Measurements from ENCODE around the gene CPLX3.
A peak's percentile ranks its signal among the peaks of the same experiment; 100 is the strongest.

CPLX3 gene

GRCh38 chr15:74869372-74869725 lies 42.9 kb downstream of the CPLX3 start:
- Mint-ChIP-seq H3K27me3 (no peaks in the 10 kb centered on the region), H3K27ac (ENCODE audit: low read depth) (peak overlapping the region; percentile 80), H3K4me3 (peak overlapping the region; percentile 100), H3K36me3 (ENCODE audit: insufficient read depth) (peaks cover 35% of the 10 kb centered on the region), H3K4me1 (peaks cover 76% of the 10 kb centered on the region), H3K9me3 (no peaks in the 10 kb centered on the region)
- ATAC-seq (replicated peaks; ENCODE audit: extremely low read depth, poor library complexity, severe bottlenecking) (no peak), DNase-seq (ENCODE audit: low spot score in 2 of 2) (no peak)

DNA sequence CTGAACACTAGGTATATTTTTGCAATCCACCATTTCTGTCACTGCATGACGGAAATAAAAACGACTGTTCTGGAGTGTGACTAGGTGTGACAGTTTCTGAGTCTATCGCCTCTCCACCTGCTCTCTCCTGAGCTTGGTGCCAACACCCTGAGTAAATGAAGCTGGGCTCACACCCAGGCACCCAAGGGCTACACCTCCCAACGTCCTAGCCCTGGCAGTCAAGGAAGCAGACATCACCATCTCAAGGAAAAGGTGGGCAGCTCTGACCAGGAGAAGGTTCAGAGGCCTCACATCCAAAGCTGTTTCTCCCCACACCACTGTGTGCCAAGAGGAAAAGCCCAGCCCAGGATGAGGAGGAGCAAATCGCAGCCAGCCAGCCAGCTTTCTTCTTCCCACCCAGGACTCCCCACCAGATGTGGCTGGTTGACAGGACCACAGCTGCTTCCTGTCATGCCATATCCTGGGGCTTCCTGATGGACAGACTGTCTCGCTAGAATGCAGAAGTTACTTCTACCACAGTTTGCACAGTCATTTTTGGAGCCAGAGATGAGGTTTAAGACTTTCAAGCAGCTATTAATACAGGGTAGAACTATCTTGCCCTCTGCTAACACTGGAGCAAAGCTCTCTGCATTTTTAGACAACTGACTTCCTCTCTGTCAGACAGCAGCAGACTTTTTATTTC lies 43.4 kb downstream of the CPLX3 start:
- DNase-seq (ENCODE audit: low spot score in 2 of 2) (no peak), ATAC-seq (replicated peaks; ENCODE audit: extremely low read depth, poor library complexity, severe bottlenecking) (peak; percentile 39)

GRCh38 chr15:74870436-74871215 lies 44.2 kb downstream of the CPLX3 start:
- no peaks in the 10 kb centered on the region for H3K9me3 Mint-ChIP-seq
- peaks cover 28% of the 10 kb centered on the region for H3K36me3 Mint-ChIP-seq (ENCODE audit: insufficient read depth)
- H3K4me3 Mint-ChIP-seq, result peak overlapping the region; percentile 100
- ATAC-seq (replicated peaks; ENCODE audit: extremely low read depth, poor library complexity, severe bottlenecking) (no peak), DNase-seq (ENCODE audit: low spot score in 2 of 2) (no peak)
- peaks cover 66% of the 10 kb centered on the region for H3K4me1 Mint-ChIP-seq
- no peaks in the 10 kb centered on the region for H3K27me3 Mint-ChIP-seq
- H3K27ac Mint-ChIP-seq (ENCODE audit: low read depth), result peak overlapping the region; percentile 80

More for the DNA sequence above, 43.4 kb downstream of the CPLX3 start:
- Mint-ChIP-seq H3K9me3 (no peaks in the 10 kb centered on the region), H3K4me1 (peaks cover 72% of the 10 kb centered on the region), H3K4me3 (peak overlapping the region; percentile 100), H3K27ac (ENCODE audit: low read depth) (peak overlapping the region; percentile 80), H3K27me3 (no peaks in the 10 kb centered on the region), H3K36me3 (ENCODE audit: insufficient read depth) (peaks cover 31% of the 10 kb centered on the region)

- ATAC-seq (replicated peaks; ENCODE audit: extremely low read depth, poor library complexity, severe bottlenecking) (no peak), DNase-seq (ENCODE audit: low spot score in 2 of 2) (no peak)
- Mint-ChIP-seq H3K9me3 (no peaks in the 10 kb centered on the region), H3K27me3 (no peaks in the 10 kb centered on the region), H3K4me3 (peak overlapping the region; percentile 100), H3K4me1 (peaks cover 51% of the 10 kb centered on the region), H3K27ac (ENCODE audit: low read depth) (peak overlapping the region; percentile 100), H3K36me3 (ENCODE audit: insufficient read depth) (peaks cover 18% of the 10 kb centered on the region)
These were observed 46.2 kb downstream of the CPLX3 start for GRCh38 chr15:74872702-74873035.

DNA sequence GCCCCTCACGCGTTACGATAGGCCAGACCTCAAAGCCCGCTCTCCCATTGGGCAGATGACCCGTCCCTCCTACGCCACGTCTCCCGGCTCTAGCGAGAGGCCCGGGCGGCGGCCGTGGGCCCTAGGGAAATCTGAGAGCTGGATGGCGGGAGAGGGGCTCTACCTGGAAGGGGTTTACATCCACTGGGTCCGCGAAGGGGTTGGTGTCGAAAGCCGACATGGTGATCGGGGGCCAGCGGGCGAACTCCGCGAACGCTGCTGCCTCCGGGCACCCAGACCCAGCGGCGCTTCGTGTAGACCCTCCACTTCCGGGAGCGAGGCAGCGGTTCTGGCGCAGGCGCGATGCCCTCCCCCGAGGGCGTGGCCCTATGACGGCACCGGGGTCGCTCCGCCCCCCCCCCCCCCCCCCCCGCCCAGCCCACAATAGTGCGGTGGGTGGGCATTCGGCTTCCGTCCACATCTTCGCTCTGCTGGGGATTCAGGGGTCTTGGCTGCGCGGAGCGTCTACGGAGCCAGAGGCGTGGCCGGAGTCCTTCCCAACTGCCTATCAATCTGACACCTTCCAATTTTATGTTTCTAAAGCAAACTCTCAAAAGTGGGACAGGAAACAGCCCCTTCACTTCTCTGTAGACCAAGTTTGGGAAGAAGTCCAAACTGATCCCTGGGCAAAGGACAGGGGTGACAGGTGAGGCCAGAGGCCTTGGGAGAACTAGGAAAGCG lies 46.8 kb downstream of the CPLX3 start, which contains the start of gene SCAMP2:
Gene SCAMP2, minus strand, starts transcription at position 330 of the 720 bp plus-strand sequence. Its CDS starts 110 bp downstream, at position 220.
- Mint-ChIP-seq H3K9me3 (no peaks in the 10 kb centered on the region), H3K36me3 (ENCODE audit: insufficient read depth) (peaks cover 14% of the 10 kb centered on the region), H3K27ac (ENCODE audit: low read depth) (peak within 1 kb of the TSS; percentile 100), H3K27me3 (no peaks in the 10 kb centered on the region), H3K4me3 (peak within 1 kb of the TSS; percentile 100), H3K4me1 (peaks cover 46% of the 10 kb centered on the region)
- ATAC-seq (replicated peaks; ENCODE audit: extremely low read depth, poor library complexity, severe bottlenecking) (peak; percentile 90), DNase-seq (ENCODE audit: low spot score in 2 of 2) (peak; percentile 88)

GRCh38 chr15:74873756-74874424 lies 47.5 kb downstream of the CPLX3 start:
- peaks cover 39% of the 10 kb centered on the region for H3K4me1 Mint-ChIP-seq
- H3K4me3 Mint-ChIP-seq, result peak overlapping the region; percentile 100
- ATAC-seq (replicated peaks; ENCODE audit: extremely low read depth, poor library complexity, severe bottlenecking) (no peak), DNase-seq (ENCODE audit: low spot score in 2 of 2) (no peak)
- H3K9me3 Mint-ChIP-seq, result no peaks in the 10 kb centered on the region
- peaks cover 14% of the 10 kb centered on the region for H3K36me3 Mint-ChIP-seq (ENCODE audit: insufficient read depth)
- H3K27ac Mint-ChIP-seq (ENCODE audit: low read depth), result peak overlapping the region; percentile 100
- no peaks in the 10 kb centered on the region for H3K27me3 Mint-ChIP-seq

GRCh38 chr15:74878273-74878672 lies 51.8 kb downstream of the CPLX3 start:
- Mint-ChIP-seq H3K4me1 (no peaks in the 10 kb centered on the region), H3K9me3 (no peaks in the 10 kb centered on the region), H3K36me3 (ENCODE audit: insufficient read depth) (peaks cover 2% of the 10 kb centered on the region), H3K27me3 (no peaks in the 10 kb centered on the region), H3K4me3 (no peak overlapping the region), H3K27ac (ENCODE audit: low read depth) (no peak overlapping the region)
- ATAC-seq (replicated peaks; ENCODE audit: extremely low read depth, poor library complexity, severe bottlenecking) (no peak), DNase-seq (ENCODE audit: low spot score in 2 of 2) (no peak)
